MCF 10A (cell line): ENCODE measurements around the gene JAK3. TPM values are rescaled to one million over a fixed set of nuclear protein-coding genes. Genes with fewer than 3 reads are reported as not detected.

ENCODE experiments used
- BruUV-seq: library from RNA; stranded (reverse); fragments of 400-500 nt; replicated peaks from 2 replicates; lab custom pipeline; 2021; lab: Mats Ljungman, UMichigan
- CTCF ChIA-PET: fragments of 300-600 bp; sonication (Branson Sonifier 250); formaldehyde crosslinking; extraction: SDS; loops from one replicate; lab custom pipeline; 2021; ENCODE audit warnings: antibody characterized with exemption, inconsistent platforms; lab: Yijun Ruan, JAX
- POLR2A ChIA-PET: fragments of 300-600, 350-650 bp; sonication (Branson Sonifier 250); formaldehyde crosslinking; extraction: SDS; loops from one replicate; lab custom pipeline; 2020; ENCODE audit warnings: antibody characterized with exemption, inconsistent platforms; lab: Yijun Ruan, JAX
- DNase-seq: peaks from one replicate; pipeline ENCODE4 v3.0.0-alpha.2; 2018; ENCODE audit not compliant: unreplicated experiment
- H3K27ac Mint-ChIP-seq: one replicate; pipeline ENCODE4 v1.8.0; 2022; ENCODE audit warnings: mild to moderate bottlenecking, low read depth, mixed read lengths; ENCODE audit not compliant: unreplicated experiment
- H3K27me3 Mint-ChIP-seq: one replicate; pipeline ENCODE4 v1.8.0; 2022; ENCODE audit warnings: mixed read lengths; ENCODE audit not compliant: insufficient read depth, unreplicated experiment
- H3K36me3 Mint-ChIP-seq: one replicate; pipeline ENCODE4 v1.8.0; 2022; ENCODE audit warnings: mild to moderate bottlenecking, moderate library complexity, mixed read lengths; ENCODE audit not compliant: insufficient read depth, unreplicated experiment
- H3K4me1 Mint-ChIP-seq: one replicate; pipeline ENCODE4 v1.8.0; 2022; ENCODE audit warnings: mixed read lengths; ENCODE audit not compliant: insufficient read depth, unreplicated experiment
- H3K4me3 Mint-ChIP-seq: one replicate; pipeline ENCODE4 v1.8.0; 2022; ENCODE audit warnings: mild to moderate bottlenecking, moderate library complexity, mixed read lengths; ENCODE audit not compliant: unreplicated experiment
- H3K9me3 Mint-ChIP-seq: one replicate; pipeline ENCODE4 v1.8.0; 2022; ENCODE audit warnings: mixed read lengths; ENCODE audit not compliant: unreplicated experiment
- intact Hi-C: fragments of 100-400 bp; cut with micrococcal nuclease; formaldehyde crosslinking; loops from 2 replicates; pipeline ENCODE4 v1.14.1; 2022
- total RNA-seq: library from RNA; stranded (reverse); gene quantifications from 2 replicates; pipeline ENCODE4 v1.2.3, GENCODE V29; 2022
- TF ChIP-seq, protein P1 (sequence below): fragments of 200-600 bp; IDR thresholded peaks from one replicate; pipeline ENCODE4 v1.8.0; 2022; ENCODE audit warnings: antibody characterized with exemption, mild to moderate bottlenecking; ENCODE audit not compliant: unreplicated experiment

The JAK3 gene
- total RNA-seq, 1 experiment from 2014 or later, result not detected

DNA sequence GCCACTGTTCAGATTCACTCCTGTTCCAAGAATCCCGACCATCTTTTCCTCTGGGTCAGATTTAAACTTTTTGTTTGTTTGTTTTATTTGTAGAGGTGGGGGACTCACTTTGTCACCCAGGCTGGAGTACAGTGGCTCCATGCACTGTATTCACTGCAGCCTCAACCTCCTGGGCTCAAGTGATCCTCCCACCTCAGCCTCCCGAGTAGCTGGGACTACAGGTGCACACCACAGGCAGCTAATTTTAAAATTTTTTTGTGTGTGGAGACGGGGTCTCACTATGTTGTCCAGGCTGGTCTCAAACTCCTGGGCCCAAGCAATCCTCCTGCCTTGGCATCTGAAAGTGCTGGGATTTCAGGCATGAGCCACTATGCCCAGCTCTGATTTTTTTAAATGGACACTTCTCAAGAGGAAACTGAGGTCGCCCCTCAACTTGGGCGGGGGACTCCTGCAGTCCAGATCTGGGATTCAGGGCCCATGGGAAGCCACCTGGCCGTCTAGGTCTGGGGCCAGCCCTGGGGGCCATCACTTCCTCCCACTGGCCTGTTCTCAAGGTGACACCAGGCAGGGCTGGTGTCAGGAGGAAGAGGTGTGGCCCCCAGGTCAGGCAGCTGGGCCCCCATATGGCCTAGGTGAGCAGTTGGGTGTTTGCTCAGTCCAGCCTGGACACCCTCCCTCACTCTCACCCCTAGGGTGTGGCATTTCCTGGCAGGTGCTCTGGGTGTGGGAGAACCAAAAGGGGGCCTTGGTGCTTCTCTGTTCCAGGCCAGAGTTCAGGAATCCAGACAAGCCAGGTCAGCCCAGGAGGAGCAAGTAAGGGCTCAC lies 51.6 kb downstream of the JAK3 start:
- Mint-ChIP-seq H3K27ac (peak overlapping the region; percentile 9), H3K4me1 (peaks cover 18% of the 10 kb centered on the region), H3K4me3 (no peak overlapping the region), H3K36me3 (no peaks in the 10 kb centered on the region), H3K27me3 (no peaks in the 10 kb centered on the region), H3K9me3 (no peaks in the 10 kb centered on the region)
- peak; percentile 54 for DNase-seq
- no TSS peak for BruUV-seq
- TF ChIP-seq, protein P1, sequence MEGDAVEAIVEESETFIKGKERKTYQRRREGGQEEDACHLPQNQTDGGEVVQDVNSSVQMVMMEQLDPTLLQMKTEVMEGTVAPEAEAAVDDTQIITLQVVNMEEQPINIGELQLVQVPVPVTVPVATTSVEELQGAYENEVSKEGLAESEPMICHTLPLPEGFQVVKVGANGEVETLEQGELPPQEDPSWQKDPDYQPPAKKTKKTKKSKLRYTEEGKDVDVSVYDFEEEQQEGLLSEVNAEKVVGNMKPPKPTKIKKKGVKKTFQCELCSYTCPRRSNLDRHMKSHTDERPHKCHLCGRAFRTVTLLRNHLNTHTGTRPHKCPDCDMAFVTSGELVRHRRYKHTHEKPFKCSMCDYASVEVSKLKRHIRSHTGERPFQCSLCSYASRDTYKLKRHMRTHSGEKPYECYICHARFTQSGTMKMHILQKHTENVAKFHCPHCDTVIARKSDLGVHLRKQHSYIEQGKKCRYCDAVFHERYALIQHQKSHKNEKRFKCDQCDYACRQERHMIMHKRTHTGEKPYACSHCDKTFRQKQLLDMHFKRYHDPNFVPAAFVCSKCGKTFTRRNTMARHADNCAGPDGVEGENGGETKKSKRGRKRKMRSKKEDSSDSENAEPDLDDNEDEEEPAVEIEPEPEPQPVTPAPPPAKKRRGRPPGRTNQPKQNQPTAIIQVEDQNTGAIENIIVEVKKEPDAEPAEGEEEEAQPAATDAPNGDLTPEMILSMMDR, result no peak
- CTCF ChIA-PET, result interaction anchor here (0.9 to 3.1 kb wide), 6 partner anchors 12 to 412 kb away, joined by 3 to 23 read pairs (median 3); no protein-coding TSS in a partner anchor
- intact Hi-C loops, result no loop called here
- POLR2A ChIA-PET, result interaction anchor here (0.6 to 1.1 kb wide), 2 partner anchors 137 to 242 kb away, joined by 3 to 4 read pairs; no protein-coding TSS in a partner anchor

DNA sequence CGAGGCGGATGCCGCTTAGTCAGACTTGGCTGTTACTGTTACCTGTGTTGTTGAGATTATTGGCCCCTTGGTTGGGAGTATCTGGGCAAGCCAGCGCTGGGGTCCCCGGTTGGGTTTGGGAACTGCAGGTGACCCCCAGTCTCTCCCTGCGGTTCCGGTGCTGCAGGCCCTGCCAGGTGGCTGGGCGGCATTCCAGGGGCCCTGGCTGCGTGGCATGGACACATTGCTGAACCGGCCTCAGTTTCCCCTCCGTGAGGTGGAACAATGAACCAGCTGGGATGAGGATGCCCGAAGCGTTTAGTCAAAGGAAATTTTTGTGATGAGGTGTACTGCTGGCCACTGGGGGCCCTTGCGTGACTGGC lies 52.3 kb downstream of the JAK3 start:
- no peak overlapping the region for H3K27ac Mint-ChIP-seq
- BruUV-seq, result no TSS peak
- TF ChIP-seq, protein P1, result no peak
- ChIA-PET CTCF (interaction anchor here (0.6 to 3.1 kb wide), 5 partner anchors 11 to 1302 kb away, joined by 3 to 23 read pairs (median 3); no protein-coding TSS in a partner anchor), POLR2A (no interaction called here)
- intact Hi-C loops, result no loop called here
- no peaks in the 10 kb centered on the region for H3K27me3 Mint-ChIP-seq
- no peak for DNase-seq
- H3K4me1 Mint-ChIP-seq, result peaks cover 18% of the 10 kb centered on the region
- H3K4me3 Mint-ChIP-seq, result peak overlapping the region; percentile 16
- H3K36me3 Mint-ChIP-seq, result no peaks in the 10 kb centered on the region
- no peaks in the 10 kb centered on the region for H3K9me3 Mint-ChIP-seq

DNA sequence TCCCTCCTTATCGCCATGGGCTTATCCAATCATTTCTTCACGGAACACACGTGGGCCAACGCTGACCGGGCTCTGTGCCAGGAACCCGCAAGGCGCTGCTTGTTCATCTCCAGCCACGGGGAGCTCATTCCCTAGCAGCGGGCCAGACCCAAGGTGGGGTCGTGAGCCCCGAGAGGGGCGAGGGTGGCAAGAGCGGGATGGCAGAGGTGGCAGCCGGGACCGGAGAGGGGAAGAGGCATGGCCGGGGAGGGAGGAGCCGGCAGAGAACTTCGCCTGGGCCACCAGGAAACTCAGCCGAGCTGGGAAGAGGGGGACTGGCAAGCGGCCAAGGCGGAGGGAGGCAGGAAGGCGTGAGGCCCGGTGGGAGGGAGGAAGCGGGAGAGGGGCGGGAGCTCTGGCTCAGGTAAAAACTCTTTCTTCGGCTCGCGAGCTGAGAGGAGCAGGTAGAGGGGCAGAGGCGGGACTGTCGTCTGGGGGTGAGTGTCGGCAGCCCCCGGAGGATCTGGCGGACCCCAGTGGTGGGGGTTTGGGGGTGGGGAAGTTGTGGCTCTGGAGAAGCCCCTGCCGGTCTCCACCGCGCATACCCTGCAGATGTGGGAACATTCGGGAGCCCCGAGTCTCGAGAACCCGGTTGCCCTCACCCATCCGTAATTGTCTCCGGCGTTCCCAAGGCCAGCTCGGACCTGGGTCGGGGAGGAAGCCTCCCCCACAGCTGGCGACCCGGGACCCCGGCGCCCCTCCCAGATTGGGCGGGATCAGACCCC lies 52.9 kb downstream of the JAK3 start, which contains the start of gene B3GNT3:
B3GNT3 (plus strand) TSS at position 408 of the 764 bp plus-strand sequence. CDS start 12,670 bp downstream, outside the sequence.
- Mint-ChIP-seq H3K4me3 (peak within 1 kb of the TSS; percentile 44), H3K36me3 (no peaks in the 10 kb centered on the region), H3K9me3 (no peaks in the 10 kb centered on the region), H3K27me3 (no peaks in the 10 kb centered on the region), H3K27ac (no peak within 1 kb of the TSS), H3K4me1 (peaks cover 18% of the 10 kb centered on the region)
- ChIA-PET CTCF (interaction anchor here (0.5 to 3.1 kb wide), 8 partner anchors 10 to 1302 kb away, joined by 3 to 23 read pairs (median 3); no protein-coding TSS in a partner anchor), POLR2A (no interaction called here)
- TF ChIP-seq, protein P1, result no peak
- BruUV-seq, result no TSS peak
- peak; percentile 82 for DNase-seq
- intact Hi-C loops, result no loop called here

DNA sequence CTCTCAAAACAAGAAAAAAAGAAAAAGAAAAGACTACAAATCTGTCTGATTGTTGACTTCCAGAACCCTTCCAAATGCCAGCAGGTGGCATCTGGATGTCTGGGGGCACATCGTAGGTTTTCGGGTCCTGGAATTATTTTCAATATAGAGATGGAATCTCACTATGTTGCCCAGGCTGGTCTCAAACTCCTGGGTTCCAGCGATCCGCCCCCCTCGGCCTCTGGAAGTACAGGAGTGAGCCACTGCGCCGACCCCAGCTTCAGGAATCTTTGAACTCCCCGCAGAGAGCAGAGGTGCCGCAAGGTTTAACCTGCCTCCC lies 53.4 kb downstream of the JAK3 start:
- Mint-ChIP-seq H3K4me3 (peak overlapping the region; percentile 44), H3K4me1 (peaks cover 18% of the 10 kb centered on the region), H3K27ac (no peak overlapping the region), H3K9me3 (no peaks in the 10 kb centered on the region), H3K27me3 (no peaks in the 10 kb centered on the region), H3K36me3 (no peaks in the 10 kb centered on the region)
- BruUV-seq, result no TSS peak
- no peak for DNase-seq
- CTCF ChIA-PET, result interaction anchor here (0.5 to 3.1 kb wide), 5 partner anchors 10 to 189 kb away, joined by 3 to 23 read pairs (median 3); no protein-coding TSS in a partner anchor
- intact Hi-C loops, result no loop called here
- TF ChIP-seq, protein P1, result no peak
- POLR2A ChIA-PET, result no interaction called here
